ENCODE data around the gene GRIFIN. TPM values are rescaled to one million over a fixed set of nuclear protein-coding genes. Genes with fewer than 3 reads are reported as not detected.

The GRIFIN gene
- total and polyA plus RNA-seq, 10 donors = not detected

GRCh38 chr7:2520131-2520760 lies 44.0 kb upstream of the GRIFIN start:
- 2 to 10% (median 3%) methylated on average over 3 to 37 of the region's 37 CpGs for WGBS, 5 donors
- intact Hi-C loops (cut with DNase I; ENCODE audit: low total_unique reads) = no loop called here
- H3K27me3 ChIP-seq (replicated peaks in 1 of 7) = peaks cover 0 to 32% (median 0%) of the 10 kb centered on the region in 7 donors
- peak overlapping the region in 6 of 8 donors; percentile 48 to 96 (median 82) for H3K27ac ChIP-seq
- peaks cover 0 to 12% (median 2%) of the 10 kb centered on the region in 6 donors for H3K36me3 ChIP-seq
- H3K4me1 ChIP-seq = peaks cover 47 to 94% (median 75%) of the 10 kb centered on the region in 6 donors
- peak overlapping the region; percentile 59 to 89 (median 67) for H3K4me3 ChIP-seq
- H3K9me3 ChIP-seq = no peaks in the 10 kb centered on the region
- DNase-seq = peak; percentile 90
- no peak for TF ChIP-seq POLR2A (IDR thresholded peaks at IDR 0.05)
- TF ChIP-seq CTCF (IDR thresholded peaks at IDR 0.05 in 8 of 11, conservative IDR thresholded peaks at IDR 0.05 in 3 of 11) = peak in 4 of 11 experiments; percentile 9 to 35 (median 25)
- TF ChIP-seq POLR2AphosphoS5 (IDR thresholded peaks at IDR 0.05) = peak in 1 of 3 donors; percentile 31

GRCh38 chr7:2519119-2519930 lies 43.1 kb upstream of the GRIFIN start, which contains the start of gene LFNG:
LFNG (plus strand) TSS chr7:2519774; CDS start chr7:2519862, 88 bp downstream.
- Histone ChIP-seq H3K9me3 (no peaks in the 10 kb centered on the region), H3K4me3 (peak within 1 kb of the TSS; percentile 59 to 89 (median 67)), H3K4me1 (peaks cover 46 to 87% (median 66%) of the 10 kb centered on the region in 6 donors), H3K36me3 (peaks cover 0 to 2% (median 0%) of the 10 kb centered on the region in 6 donors), H3K27ac (peak within 1 kb of the TSS; percentile 48 to 96 (median 76)), H3K27me3 (replicated peaks in 1 of 7) (peaks cover 0 to 32% (median 0%) of the 10 kb centered on the region in 7 donors)
- intact Hi-C loops (cut with DNase I; ENCODE audit: low total_unique reads) = no loop called here
- WGBS, 5 donors = 0 to 1% (median 0%) methylated on average over 13 to 95 of the region's 95 CpGs
- TF ChIP-seq POLR2AphosphoS5 (IDR thresholded peaks at IDR 0.05) (peak; percentile 97 to 99 (median 98)), POLR2A (IDR thresholded peaks at IDR 0.05) (peak; percentile 51 to 89 (median 64)), CTCF (IDR thresholded peaks at IDR 0.05 in 8 of 11, conservative IDR thresholded peaks at IDR 0.05 in 3 of 11) (peak in 1 of 11 experiments; percentile 15)
- peak; percentile 95 for DNase-seq

GRCh38 chr7:2518737-2519118 lies 42.5 kb upstream of the GRIFIN start:
- Histone ChIP-seq H3K27me3 (replicated peaks in 1 of 7) (peaks cover 0 to 32% (median 0%) of the 10 kb centered on the region in 7 donors), H3K36me3 (no peaks in the 10 kb centered on the region), H3K9me3 (no peaks in the 10 kb centered on the region), H3K4me1 (peaks cover 40 to 82% (median 60%) of the 10 kb centered on the region in 6 donors), H3K4me3 (peak overlapping the region; percentile 27 to 89 (median 64)), H3K27ac (peak overlapping the region in 7 of 8 donors; percentile 66 to 96 (median 79))
- TF ChIP-seq POLR2AphosphoS5 (IDR thresholded peaks at IDR 0.05) (no peak), POLR2A (IDR thresholded peaks at IDR 0.05) (no peak), CTCF (IDR thresholded peaks at IDR 0.05 in 8 of 11, conservative IDR thresholded peaks at IDR 0.05 in 3 of 11) (no peak)
- peak; percentile 84 for DNase-seq
- 4 to 9% (median 6%) methylated on average over 15 to 41 of the region's 41 CpGs for WGBS, 5 donors
- intact Hi-C loops (cut with DNase I; ENCODE audit: low total_unique reads) = no loop called here

Measured in spleen (tissue), 11 donors.